AG10803 (cell line): ENCODE results near the gene ABI3BP.

Source experiments
- DNase-seq: peaks from one replicate; pipeline ENCODE4 v3.0.0; 2010; ENCODE audit warnings: low read depth
- H3K4me3 ChIP-seq: 2 replicates; pipeline ENCODE4 v1.5.1; 2011; ENCODE audit warnings: mild to moderate bottlenecking, low read length, control low read depth
- CTCF ChIP-seq: conservative IDR thresholded peaks from 2 replicates; pipeline ENCODE4 v1.5.1; 2011; ENCODE audit warnings: mild to moderate bottlenecking, low read length, control low read depth, inconsistent platforms

ABI3BP gene

GRCh38 chr3:100730524-100730923 lies 262.7 kb downstream of the ABI3BP start:
- DNase-seq, result no peak
- H3K4me3 ChIP-seq, result no peak overlapping the region
- no peak for TF ChIP-seq CTCF

- DNase-seq, result no peak
- TF ChIP-seq CTCF, result no peak
- H3K4me3 ChIP-seq, result no peak overlapping the region
Observed at GRCh38 chr3:100726706-100727105, 266.5 kb downstream of the ABI3BP start.

GRCh38 chr3:100725935-100726513 lies 267.2 kb downstream of the ABI3BP start:
- DNase-seq, result no peak
- no peak overlapping the region for H3K4me3 ChIP-seq
- no peak for TF ChIP-seq CTCF

- no peak overlapping the region for H3K4me3 ChIP-seq
- TF ChIP-seq CTCF, result no peak
- no peak for DNase-seq
Observed at GRCh38 chr3:100720426-100720825, 272.8 kb downstream of the ABI3BP start.

- DNase-seq, result peak; percentile 18
- H3K4me3 ChIP-seq, result no peak overlapping the region
- no peak for TF ChIP-seq CTCF
Observed at GRCh38 chr3:100719136-100719535, 274.1 kb downstream of the ABI3BP start.

GRCh38 chr3:100717637-100718487 lies 275.4 kb downstream of the ABI3BP start:
- no peak for DNase-seq
- no peak overlapping the region for H3K4me3 ChIP-seq
- TF ChIP-seq CTCF, result no peak

- TF ChIP-seq CTCF, result no peak
- H3K4me3 ChIP-seq, result no peak overlapping the region
- no peak for DNase-seq
Observed at GRCh38 chr3:100717063-100717462, 276.2 kb downstream of the ABI3BP start.
